GM06990 (cell line): ENCODE results near the gene WAC.
"Not testable (repeated sequence)": the region's sequence is repeated elsewhere in the genome, so short reads cannot be mapped to it uniquely, and the experiment has no call there.

Experiments
- DNase-seq: peaks from one replicate; pipeline ENCODE4 v3.0.0-alpha.2; 2011; ENCODE audit not compliant: insufficient read length; ENCODE audit errors: extremely low read depth
- H3K27me3 ChIP-seq: replicated peaks from 2 replicates; pipeline ENCODE4 v1.6.0; 2011; ENCODE audit warnings: low read length; ENCODE audit not compliant: control insufficient read depth, insufficient read depth
- H3K36me3 ChIP-seq: 2 replicates; pipeline ENCODE4 v1.5.1; 2011; ENCODE audit warnings: low read length; ENCODE audit not compliant: control insufficient read depth, insufficient read depth
- H3K4me3 ChIP-seq: replicated peaks from 2 replicates; pipeline ENCODE4 v1.5.1; 2011; ENCODE audit warnings: low read depth, mild to moderate bottlenecking, control low read depth, low read length
- TF ChIP-seq, protein P1 (sequence below): IDR thresholded peaks from 2 replicates; pipeline ENCODE4 v1.5.1; 2011; ENCODE audit warnings: low read length, control low read depth, mild to moderate bottlenecking, inconsistent platforms; ENCODE audit not compliant: insufficient read depth, poor library complexity, severe bottlenecking

The WAC gene

GRCh38 chr10:28644647-28645046, 111.7 kb downstream of the WAC start:
- no peaks in the 10 kb centered on the region for H3K36me3 ChIP-seq
- H3K27me3 ChIP-seq: no peaks in the 10 kb centered on the region; the same call in 1 of the 2 replicates
- DNase-seq: no peak
- TF ChIP-seq, protein P1, sequence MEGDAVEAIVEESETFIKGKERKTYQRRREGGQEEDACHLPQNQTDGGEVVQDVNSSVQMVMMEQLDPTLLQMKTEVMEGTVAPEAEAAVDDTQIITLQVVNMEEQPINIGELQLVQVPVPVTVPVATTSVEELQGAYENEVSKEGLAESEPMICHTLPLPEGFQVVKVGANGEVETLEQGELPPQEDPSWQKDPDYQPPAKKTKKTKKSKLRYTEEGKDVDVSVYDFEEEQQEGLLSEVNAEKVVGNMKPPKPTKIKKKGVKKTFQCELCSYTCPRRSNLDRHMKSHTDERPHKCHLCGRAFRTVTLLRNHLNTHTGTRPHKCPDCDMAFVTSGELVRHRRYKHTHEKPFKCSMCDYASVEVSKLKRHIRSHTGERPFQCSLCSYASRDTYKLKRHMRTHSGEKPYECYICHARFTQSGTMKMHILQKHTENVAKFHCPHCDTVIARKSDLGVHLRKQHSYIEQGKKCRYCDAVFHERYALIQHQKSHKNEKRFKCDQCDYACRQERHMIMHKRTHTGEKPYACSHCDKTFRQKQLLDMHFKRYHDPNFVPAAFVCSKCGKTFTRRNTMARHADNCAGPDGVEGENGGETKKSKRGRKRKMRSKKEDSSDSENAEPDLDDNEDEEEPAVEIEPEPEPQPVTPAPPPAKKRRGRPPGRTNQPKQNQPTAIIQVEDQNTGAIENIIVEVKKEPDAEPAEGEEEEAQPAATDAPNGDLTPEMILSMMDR: no peak
- H3K4me3 ChIP-seq: no peak overlapping the region

DNA sequence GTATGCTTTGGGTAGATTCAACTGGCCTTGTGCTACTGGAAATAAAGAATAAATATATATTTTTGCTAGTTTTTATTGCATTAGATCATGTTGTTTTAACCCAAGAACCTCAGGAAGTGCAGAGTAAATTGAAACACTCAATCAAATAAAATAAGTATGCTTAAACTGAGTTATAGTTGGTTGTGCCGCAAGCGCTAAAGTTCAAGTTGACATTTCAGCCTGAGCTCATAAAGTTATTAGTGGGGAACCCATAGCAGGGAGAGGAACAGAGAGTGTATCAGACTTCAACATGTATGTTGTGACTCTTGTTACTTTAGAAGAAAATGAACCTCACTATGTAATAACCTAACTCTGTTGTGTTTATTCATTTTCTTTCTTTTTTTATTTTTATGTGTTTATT, 119.2 kb downstream of the WAC start:
- Histone ChIP-seq H3K36me3 (no peaks in the 10 kb centered on the region), H3K27me3 (no peaks in the 10 kb centered on the region), H3K4me3 (no peak overlapping the region)
- TF ChIP-seq, protein P1: no peak
- no peak for DNase-seq

GRCh38 chr10:28652703-28653102, 119.8 kb downstream of the WAC start:
- H3K27me3 ChIP-seq: no peaks in the 10 kb centered on the region
- H3K4me3 ChIP-seq: no peak overlapping the region
- no peaks in the 10 kb centered on the region for H3K36me3 ChIP-seq
- no peak for DNase-seq
- TF ChIP-seq, protein P1: no peak

GRCh38 chr10:28658824-28659223, 125.9 kb downstream of the WAC start:
- not testable (repeated sequence) for DNase-seq, H3K4me3 ChIP-seq, H3K27me3 ChIP-seq, H3K36me3 ChIP-seq

DNA sequence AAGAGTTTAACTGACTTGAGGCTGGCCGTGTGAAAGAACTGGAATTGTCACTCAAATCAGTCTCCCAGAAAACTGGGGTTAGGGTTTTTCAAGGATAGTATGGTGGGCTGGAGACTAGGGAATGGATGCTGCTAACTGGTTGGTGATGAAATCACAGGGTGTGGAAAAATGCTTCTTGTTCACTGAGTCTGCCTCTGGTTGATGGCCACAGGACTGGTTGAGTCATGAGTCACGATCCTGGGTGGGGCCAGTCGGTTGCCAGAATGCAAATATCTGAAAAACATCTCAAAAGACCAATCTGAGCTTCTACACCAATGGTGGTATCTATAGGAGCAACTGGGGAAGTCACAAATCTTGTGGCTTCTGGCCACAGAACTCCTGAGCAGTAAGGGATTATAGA, 128.1 kb downstream of the WAC start:
- DNase-seq: no peak
- Histone ChIP-seq H3K27me3 (no peaks in the 10 kb centered on the region), H3K4me3 (no peak overlapping the region), H3K36me3 (no peaks in the 10 kb centered on the region)
- TF ChIP-seq, protein P1: no peak

- Histone ChIP-seq H3K27me3 (no peaks in the 10 kb centered on the region), H3K4me3 (no peak overlapping the region), H3K36me3 (no peaks in the 10 kb centered on the region)
- TF ChIP-seq, protein P1: peak; percentile 97
- DNase-seq: no peak
These were observed 130.9 kb downstream of the WAC start for GRCh38 chr10:28663576-28664368.
